Femur (tissue), 1 donor: ENCODE measurements around the gene CEP128.

ENCODE experiments used
- DNase-seq: peaks from one replicate; pipeline ENCODE4 v3.0.0-alpha.2; 2017

The CEP128 gene

GRCh38 chr14:80768646-80769045 is 172.9 kb downstream of the CEP128 start:
- no peak for DNase-seq

- no peak for DNase-seq
These were observed 176.5 kb downstream of the CEP128 start for GRCh38 chr14:80764921-80765507.

DNA sequence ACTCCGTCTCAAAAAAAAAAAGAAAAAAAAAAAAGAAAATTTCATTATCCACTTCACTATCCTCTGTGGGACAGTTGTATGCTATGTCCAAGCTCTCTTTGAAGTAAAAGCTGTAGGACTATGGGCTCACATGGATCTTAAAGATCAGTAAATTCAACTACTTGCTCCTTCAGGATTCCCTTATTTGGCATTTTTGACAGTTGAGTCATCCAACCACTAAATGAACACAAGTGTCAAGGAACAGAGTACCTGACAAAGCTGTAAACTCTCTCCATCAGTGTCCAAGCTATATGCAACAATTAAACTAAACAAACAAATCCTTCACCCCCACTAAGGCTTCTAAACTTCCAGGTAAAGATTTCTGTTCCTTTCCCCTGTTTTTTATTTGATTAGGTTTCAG is 177.0 kb downstream of the CEP128 start:
- DNase-seq, result no peak

DNA sequence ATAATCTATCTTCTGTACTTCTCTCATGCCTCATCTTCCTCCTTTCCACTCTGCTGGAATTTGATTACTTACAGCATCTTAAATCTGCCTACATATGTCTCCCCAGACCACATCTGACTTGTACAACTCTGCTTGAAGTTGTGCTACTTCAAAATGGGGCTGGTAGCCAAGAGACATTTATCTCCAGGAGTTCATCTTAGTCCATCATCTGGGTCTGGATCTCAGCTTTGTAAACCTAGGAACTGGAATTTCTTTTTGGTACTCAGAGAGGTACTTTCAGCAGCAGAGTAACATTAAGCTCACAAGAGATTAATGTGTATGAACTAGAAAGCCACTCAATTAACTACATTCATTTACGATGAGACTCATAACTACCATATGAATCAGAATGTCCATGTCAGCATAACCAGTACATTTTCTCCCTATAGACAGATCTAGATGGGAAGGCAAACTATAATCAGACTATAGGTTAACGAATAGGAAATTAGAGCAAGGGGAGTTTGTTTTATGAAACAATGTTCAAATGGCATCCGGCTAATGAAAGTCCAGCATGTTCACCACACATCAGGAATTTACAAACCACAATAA is 178.8 kb downstream of the CEP128 start:
- no peak for DNase-seq

DNA sequence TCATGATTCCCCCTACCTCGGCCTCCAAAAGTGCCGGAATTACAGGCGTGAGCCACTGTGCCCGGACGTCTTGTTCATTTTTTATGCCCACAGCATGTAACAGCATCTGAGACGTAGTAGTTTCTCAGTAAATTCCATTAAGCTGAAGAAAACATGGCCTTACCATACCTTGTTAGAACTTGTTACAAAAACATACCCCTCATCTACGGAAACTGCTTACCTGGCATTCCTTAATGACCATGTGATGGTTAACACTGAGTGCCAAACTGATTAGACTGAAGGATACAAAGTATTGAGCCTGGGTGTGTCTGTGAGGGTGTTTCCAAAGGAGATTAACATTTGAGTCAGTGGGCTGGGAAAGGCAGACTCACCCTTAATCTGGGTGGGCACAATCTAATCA is 186.8 kb downstream of the CEP128 start:
- no peak for DNase-seq

DNA sequence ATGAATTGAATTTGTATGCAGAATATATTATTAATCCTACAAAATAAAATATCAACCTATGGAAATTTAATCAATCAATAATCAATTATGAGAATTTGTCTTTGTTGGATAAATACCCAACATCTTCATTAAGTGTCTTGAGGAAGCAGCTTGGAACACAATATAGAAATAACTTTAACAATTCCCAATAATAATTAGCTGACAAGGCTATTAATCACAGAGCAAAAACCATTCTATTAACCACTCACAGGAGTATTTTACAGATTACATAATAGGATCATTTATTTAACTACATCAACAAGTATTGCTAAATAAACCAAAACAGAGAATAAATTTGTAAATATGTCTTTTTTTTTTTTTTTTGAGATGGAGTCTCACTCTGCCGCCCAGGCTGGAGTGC is 190.3 kb downstream of the CEP128 start:
- no peak for DNase-seq

DNA sequence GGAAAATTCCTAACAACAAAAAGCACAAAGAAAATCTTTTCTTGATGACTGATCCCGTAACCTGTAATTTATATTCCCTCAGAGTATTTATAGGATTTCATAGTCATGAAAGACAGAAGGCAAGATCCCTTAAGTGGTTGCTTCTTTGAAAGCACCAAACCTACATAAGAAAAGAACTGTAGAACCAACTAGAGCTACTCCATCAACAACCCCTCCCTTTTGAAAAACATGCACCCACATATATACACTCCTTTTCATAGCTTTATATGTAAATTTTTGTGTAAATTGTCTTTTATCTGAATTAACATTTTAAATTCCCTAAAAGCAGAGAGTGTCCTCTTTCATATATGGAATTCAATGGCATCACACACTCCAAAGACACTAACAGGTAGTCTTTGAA is 215.3 kb downstream of the CEP128 start:
- DNase-seq, result no peak

GRCh38 chr14:80718940-80719339 is 222.6 kb downstream of the CEP128 start:
- no peak for DNase-seq

GRCh38 chr14:80714474-80714873 is 227.1 kb downstream of the CEP128 start:
- DNase-seq, result no peak

- no peak for DNase-seq
These were observed 228.3 kb downstream of the CEP128 start for GRCh38 chr14:80713076-80713850.

- DNase-seq, result no peak
These were observed 236.1 kb downstream of the CEP128 start for GRCh38 chr14:80705241-80705980.

GRCh38 chr14:80700601-80701000 is 240.9 kb downstream of the CEP128 start:
- no peak for DNase-seq

GRCh38 chr14:80699861-80700260 is 241.7 kb downstream of the CEP128 start:
- no peak for DNase-seq

DNA sequence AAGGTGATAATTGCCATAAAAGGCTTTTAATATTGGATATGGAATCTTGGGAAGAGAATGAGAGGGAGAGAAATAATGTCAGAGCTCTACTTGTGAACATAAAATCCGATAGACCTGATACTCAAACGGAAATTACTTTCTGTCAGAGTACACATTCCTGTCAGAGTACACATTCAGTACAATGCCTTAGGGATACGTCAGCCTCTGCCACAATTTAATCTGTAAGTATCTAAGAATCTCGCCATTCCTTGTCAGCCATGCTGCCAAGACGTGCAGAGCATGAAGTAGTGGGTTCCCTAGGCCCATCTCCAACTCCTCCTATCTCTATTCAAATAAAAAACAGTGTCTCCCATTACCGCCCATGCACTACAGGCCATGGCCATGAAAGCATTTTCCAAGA is 242.6 kb downstream of the CEP128 start:
- no peak for DNase-seq

- DNase-seq, result no peak
These were observed 245.7 kb downstream of the CEP128 start for GRCh38 chr14:80695869-80696268.

GRCh38 chr14:80692903-80693302 is 248.6 kb downstream of the CEP128 start:
- DNase-seq, result no peak

- no peak for DNase-seq
These were observed 259.9 kb downstream of the CEP128 start for GRCh38 chr14:80681651-80682050.

DNA sequence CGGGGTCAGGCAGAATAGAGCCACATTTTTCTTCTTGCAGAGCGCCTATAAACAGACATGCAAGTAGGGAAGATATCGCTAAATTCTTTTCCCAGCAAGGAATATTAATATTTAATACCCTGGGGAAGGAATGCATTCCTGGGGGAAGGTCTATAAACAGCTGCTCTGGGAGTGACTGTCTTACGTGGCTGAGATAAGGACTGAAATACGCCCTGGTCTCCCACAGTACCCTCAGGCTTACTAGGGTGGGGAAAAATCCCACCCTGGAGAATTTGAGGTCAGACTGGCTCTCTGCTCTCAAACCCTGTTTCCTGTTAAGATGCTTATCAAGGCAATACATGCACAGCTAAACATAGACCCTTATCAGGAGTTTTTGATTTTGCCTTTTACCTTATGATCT is 262.3 kb downstream of the CEP128 start:
- no peak for DNase-seq

DNA sequence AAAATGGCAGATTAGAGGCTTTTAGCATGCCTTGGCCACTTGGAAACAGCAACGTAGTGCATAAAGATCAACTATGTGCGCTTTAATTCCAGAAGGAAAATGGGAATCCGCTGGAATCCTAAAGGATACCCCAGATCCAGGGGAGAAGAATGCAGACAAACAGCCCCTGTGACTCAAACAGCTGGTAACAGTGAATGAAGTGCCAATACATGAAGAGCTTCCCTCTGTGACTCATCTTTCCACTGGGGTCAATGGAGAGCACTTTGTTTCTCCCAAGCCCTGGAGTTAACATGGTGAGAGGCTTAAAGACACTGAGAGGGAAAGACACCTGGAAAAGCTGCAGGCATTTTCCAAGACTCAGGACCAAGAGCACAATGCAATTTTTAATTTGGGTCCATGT is 263.1 kb downstream of the CEP128 start:
- no peak for DNase-seq

DNA sequence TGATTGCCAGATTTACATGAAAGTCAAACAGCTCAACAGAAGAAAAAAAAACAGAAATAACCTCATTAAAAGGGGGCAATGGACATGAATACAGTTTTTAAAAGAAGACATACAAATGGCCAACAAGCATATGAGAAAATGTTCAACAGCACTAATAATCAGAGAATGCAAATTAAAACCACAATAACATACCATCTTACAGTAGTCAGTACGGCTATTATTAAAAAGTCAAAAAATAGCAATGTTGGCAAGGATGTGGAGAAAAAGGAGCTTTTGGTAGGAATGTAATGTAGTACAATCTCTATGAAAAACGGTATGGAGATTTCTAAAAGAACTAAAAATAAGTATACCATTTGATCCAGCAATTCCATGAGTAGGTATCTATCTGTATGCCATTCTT is 272.1 kb downstream of the CEP128 start:
- no peak for DNase-seq

- no peak for DNase-seq
These were observed 277.0 kb downstream of the CEP128 start for GRCh38 chr14:80664576-80664975.

- DNase-seq, result no peak
These were observed 278.0 kb downstream of the CEP128 start for GRCh38 chr14:80663541-80663940.

DNA sequence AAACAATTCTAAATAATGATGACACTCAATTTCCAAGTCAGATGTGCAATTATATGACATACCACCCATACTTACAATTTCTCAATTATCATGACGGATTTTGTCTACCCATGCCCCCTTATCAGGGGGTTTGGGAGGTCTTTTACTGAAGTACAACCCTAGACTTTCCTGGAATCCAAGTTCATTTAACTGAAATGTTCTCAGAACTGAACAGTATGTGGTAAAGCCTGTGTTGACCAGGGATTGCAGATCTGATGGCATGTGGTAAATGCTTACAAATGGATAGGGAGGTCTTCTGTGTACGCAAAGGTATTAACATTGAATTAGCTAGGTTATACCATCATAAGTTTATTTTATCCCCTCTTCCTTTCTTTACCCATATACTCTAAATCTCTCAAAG is 281.8 kb downstream of the CEP128 start:
- no peak for DNase-seq

DNA sequence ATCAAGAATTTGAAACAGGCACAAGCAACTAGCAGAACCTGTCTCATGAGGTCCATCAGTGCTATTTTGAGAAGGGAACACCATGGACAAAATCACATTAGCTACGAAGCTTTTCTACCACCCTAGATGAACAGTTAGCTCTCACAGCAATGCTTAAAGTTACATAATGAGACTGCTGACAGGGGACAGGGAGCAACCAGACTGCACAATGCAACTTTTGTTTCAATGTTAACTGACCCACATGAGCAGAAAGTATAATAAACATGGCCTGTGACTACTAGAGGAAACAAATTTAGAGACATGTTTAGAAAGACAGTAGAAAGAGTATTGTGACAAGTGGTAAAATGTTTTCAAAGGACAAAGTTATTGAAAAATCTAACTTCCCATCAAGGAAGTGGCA is 282.8 kb downstream of the CEP128 start:
- no peak for DNase-seq
